ENCODE measurements around the gene GPD1L.

GRCh38 chr3:32157600-32158264 lies 51.3 kb downstream of the GPD1L start:
- TF ChIP-seq, protein P1, sequence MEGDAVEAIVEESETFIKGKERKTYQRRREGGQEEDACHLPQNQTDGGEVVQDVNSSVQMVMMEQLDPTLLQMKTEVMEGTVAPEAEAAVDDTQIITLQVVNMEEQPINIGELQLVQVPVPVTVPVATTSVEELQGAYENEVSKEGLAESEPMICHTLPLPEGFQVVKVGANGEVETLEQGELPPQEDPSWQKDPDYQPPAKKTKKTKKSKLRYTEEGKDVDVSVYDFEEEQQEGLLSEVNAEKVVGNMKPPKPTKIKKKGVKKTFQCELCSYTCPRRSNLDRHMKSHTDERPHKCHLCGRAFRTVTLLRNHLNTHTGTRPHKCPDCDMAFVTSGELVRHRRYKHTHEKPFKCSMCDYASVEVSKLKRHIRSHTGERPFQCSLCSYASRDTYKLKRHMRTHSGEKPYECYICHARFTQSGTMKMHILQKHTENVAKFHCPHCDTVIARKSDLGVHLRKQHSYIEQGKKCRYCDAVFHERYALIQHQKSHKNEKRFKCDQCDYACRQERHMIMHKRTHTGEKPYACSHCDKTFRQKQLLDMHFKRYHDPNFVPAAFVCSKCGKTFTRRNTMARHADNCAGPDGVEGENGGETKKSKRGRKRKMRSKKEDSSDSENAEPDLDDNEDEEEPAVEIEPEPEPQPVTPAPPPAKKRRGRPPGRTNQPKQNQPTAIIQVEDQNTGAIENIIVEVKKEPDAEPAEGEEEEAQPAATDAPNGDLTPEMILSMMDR (IDR thresholded peaks at IDR 0.05; ENCODE audit: low read length): no peak
- TF ChIP-seq EZH2 (IDR thresholded peaks at IDR 0.05; ENCODE audit: borderline replicate concordance, low read length): no peak

All from OCI-LY1 (cell line).